ENCODE measurements around the gene SLC38A6. TPM values are rescaled to one million over a fixed set of nuclear protein-coding genes. Genes with fewer than 3 reads are reported as not detected.

SLC38A6 gene
- total RNA-seq, 4 donors from 2014 or later, result 16.1 to 47.7 (median 32.4) TPM

- no peak for DNase-seq
- no peaks in the 10 kb centered on the region for H3K9me3 ChIP-seq
- H3K4me3 ChIP-seq (replicated peaks in 1 of 3), result no peak overlapping the region
- no peaks in the 10 kb centered on the region for H3K27me3 ChIP-seq
- H3K4me1 ChIP-seq, result peaks cover 0 to 4% of the 10 kb centered on the region in 2 donors
- H3K36me3 ChIP-seq, result no peaks in the 10 kb centered on the region
- intact Hi-C loops (cut with DNase I), result no loop called here
- 76 to 83% methylated on average over 3 of the region's 3 CpGs for WGBS, 2 donors
- TF ChIP-seq POLR2A (IDR thresholded peaks at IDR 0.05) (no peak), CTCF (IDR thresholded peaks at IDR 0.05) (no peak)
- no peak overlapping the region for H3K27ac ChIP-seq
Measured at GRCh38 chr14:61033054-61033453, 52.0 kb downstream of the SLC38A6 start.

- peaks cover 0 to 4% of the 10 kb centered on the region in 2 donors for H3K4me1 ChIP-seq
Measured at GRCh38 chr14:61033855-61034254, 52.8 kb downstream of the SLC38A6 start.

DNA sequence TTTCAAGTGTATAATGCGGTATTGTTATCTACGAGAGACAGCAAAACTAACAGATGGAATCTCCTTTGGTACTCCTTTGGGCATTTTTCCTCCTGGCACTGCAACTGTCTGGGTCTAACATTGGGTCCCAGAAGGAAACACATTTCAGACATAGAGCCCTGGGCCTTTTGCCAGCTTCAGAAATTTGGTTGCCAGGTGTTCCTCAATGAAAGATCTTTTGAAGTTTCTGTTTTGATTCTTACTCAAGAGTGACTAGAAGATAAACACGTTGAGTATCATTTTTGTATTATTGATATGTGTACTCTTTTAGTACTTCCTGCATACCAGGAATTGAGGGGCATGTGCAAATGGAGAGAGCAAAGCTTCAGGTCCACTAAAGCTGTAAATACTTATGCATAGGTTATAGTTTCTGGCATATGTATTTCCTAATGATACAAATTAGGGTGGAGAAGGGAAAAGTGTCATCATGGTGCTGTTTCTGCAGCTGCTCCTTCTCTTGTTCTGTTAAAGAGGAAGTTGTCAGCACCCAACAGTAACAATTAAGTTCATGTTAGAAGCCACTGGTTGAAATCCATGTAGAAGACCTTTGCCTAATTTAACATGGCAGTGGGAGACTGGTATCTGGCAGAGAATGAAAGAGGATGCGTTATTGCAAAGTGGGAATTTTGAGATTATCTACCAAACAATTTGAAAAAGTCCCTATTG is 53.5 kb downstream of the SLC38A6 start:
- H3K9me3 ChIP-seq, result no peaks in the 10 kb centered on the region
- H3K27me3 ChIP-seq, result no peaks in the 10 kb centered on the region
- intact Hi-C loops (cut with DNase I), result no loop called here
- no peak for TF ChIP-seq CTCF (IDR thresholded peaks at IDR 0.05)
- H3K4me3 ChIP-seq (replicated peaks in 1 of 3), result no peak overlapping the region
- 65 to 70% methylated on average over 4 of the region's 4 CpGs for WGBS, 2 donors
- DNase-seq, result peak in 1 of 2 donors; percentile 6
- no peak overlapping the region for H3K27ac ChIP-seq
- no peaks in the 10 kb centered on the region for H3K36me3 ChIP-seq
- peaks cover 0 to 4% of the 10 kb centered on the region in 2 donors for H3K4me1 ChIP-seq

More at GRCh38 chr14:61033855-61034254, 52.8 kb downstream of the SLC38A6 start:
- Histone ChIP-seq H3K27ac (no peak overlapping the region), H3K9me3 (no peaks in the 10 kb centered on the region), H3K4me3 (replicated peaks in 1 of 3) (no peak overlapping the region), H3K36me3 (no peaks in the 10 kb centered on the region), H3K27me3 (no peaks in the 10 kb centered on the region)
- intact Hi-C loops (cut with DNase I), result no loop called here
- DNase-seq, result no peak
- no peak for TF ChIP-seq POLR2A (IDR thresholded peaks at IDR 0.05)
- no peak for TF ChIP-seq CTCF (IDR thresholded peaks at IDR 0.05)

DNA sequence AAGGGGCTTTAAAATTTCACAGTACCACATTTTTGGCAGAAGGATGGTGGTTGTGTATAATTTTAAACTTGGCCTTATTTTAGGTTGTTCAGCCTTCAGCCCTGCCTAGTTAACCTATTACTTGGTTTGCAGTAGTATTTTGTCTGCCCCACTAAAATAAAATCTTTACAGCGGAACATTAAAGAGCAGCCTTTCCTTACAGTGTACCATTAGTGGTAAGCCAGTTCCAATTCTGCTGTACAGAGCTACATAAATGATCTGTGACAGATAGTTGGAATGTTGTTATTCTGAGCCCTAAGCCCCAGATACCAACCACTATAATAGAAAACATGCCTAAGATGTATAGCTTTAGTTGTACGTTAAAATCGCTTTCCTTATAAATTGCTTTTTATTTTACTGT is 56.2 kb downstream of the SLC38A6 start:
- no peak for DNase-seq
- Histone ChIP-seq H3K4me1 (peaks cover 0 to 4% of the 10 kb centered on the region in 2 donors), H3K27ac (no peak overlapping the region), H3K27me3 (no peaks in the 10 kb centered on the region), H3K36me3 (no peaks in the 10 kb centered on the region), H3K4me3 (replicated peaks in 1 of 3) (no peak overlapping the region), H3K9me3 (no peaks in the 10 kb centered on the region)
- intact Hi-C loops (cut with DNase I), result no loop called here
- WGBS, 2 donors, result 87 to 91% methylated on average over 3 of the region's 3 CpGs
- no peak for TF ChIP-seq POLR2A (IDR thresholded peaks at IDR 0.05)

GRCh38 chr14:61041704-61042103 is 60.7 kb downstream of the SLC38A6 start:
- TF ChIP-seq POLR2A (IDR thresholded peaks at IDR 0.05) (no peak), CTCF (IDR thresholded peaks at IDR 0.05) (no peak)
- intact Hi-C loops (cut with DNase I), result no loop called here
- WGBS, 2 donors, result 73 to 78% methylated on average over 3 of the region's 3 CpGs

More at GRCh38 chr14:61041704-61042103, 60.7 kb downstream of the SLC38A6 start:
- no peak for DNase-seq
- no peaks in the 10 kb centered on the region for H3K27me3 ChIP-seq
- H3K4me3 ChIP-seq (replicated peaks in 1 of 3), result no peak overlapping the region
- H3K9me3 ChIP-seq, result no peaks in the 10 kb centered on the region
- H3K36me3 ChIP-seq, result no peaks in the 10 kb centered on the region
- no peak overlapping the region for H3K27ac ChIP-seq
- no peaks in the 10 kb centered on the region for H3K4me1 ChIP-seq
